ENCODE results near the gene ATP2A3.
A peak's percentile ranks its signal among the peaks of the same experiment; 100 is the strongest.

ATP2A3 gene

DNA sequence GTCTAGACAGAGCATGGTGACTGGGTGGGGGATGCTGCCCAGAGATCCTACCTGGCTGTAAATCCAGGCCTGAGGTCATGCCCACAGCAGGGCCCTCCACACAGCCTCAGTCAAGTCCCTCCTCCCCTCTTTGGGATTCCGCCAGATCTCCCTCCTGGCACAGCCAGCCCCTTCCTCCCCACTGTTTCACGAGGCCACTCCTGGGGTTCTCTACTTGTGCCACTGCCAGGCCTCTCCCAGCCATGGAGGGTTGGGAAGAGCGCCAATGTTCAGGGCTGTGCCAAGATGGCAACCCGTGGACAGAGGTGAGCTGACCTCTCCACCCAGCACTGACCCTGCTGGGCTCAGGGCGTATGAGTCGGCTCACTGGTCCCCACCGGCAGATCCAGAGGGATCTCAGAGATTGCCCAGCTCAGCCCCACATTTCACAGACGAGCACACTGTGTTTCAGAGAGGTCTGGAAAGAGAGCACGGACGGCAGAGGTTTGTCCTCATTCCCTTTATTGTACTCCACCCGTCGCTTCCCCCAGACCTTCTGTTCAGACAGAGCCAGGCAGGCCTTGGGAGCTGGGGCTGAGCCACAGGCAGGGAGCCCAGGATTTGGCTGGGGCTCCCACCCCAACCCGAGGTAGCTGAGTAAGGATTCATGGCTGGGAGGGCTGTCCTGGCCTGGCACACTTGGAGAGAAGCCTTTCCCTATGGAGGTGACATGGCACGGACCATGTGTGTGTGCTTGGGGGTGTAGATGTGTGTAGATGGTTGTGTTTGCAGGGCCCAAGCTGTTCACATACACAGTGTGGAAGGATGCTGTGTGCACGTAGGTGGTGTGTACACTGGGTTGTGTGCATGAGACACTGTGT, 67.9 kb downstream of the ATP2A3 start:
- Mint-ChIP-seq H3K27ac (no peak overlapping the region), H3K4me3 (no peak overlapping the region), H3K9me3 (no peaks in the 10 kb centered on the region), H3K36me3 (ENCODE audit: low read depth) (no peaks in the 10 kb centered on the region), H3K4me1 (ENCODE audit: low read depth) (peaks cover 20% of the 10 kb centered on the region), H3K27me3 (no peaks in the 10 kb centered on the region)
- DNase-seq: no peak

DNA sequence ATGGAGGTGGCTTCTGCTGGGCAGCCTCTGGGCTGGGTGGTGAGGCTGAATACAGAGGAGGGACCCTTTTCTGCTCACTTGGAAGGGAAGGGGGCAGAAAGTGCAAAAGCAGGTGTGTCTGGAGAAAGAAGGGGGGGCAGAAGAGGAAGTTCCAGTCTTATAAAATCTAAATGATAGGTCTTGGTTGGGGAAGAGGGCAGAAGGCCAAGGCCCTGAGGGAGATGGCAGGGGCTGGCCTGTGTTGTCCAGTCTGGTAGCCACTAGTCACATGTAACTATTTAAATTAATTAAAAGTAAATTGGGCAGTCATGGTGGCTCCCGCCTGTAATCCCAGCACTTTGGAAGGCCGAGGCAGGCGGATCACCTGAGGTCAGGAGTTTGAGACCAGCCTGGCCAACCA, 68.9 kb downstream of the ATP2A3 start:
- no peak overlapping the region for H3K27ac Mint-ChIP-seq
- no peak for DNase-seq
- H3K27me3 Mint-ChIP-seq: no peaks in the 10 kb centered on the region
- H3K4me3 Mint-ChIP-seq: no peak overlapping the region
- H3K4me1 Mint-ChIP-seq (ENCODE audit: low read depth): peaks cover 28% of the 10 kb centered on the region
- H3K9me3 Mint-ChIP-seq: no peaks in the 10 kb centered on the region
- H3K36me3 Mint-ChIP-seq (ENCODE audit: low read depth): no peaks in the 10 kb centered on the region

DNA sequence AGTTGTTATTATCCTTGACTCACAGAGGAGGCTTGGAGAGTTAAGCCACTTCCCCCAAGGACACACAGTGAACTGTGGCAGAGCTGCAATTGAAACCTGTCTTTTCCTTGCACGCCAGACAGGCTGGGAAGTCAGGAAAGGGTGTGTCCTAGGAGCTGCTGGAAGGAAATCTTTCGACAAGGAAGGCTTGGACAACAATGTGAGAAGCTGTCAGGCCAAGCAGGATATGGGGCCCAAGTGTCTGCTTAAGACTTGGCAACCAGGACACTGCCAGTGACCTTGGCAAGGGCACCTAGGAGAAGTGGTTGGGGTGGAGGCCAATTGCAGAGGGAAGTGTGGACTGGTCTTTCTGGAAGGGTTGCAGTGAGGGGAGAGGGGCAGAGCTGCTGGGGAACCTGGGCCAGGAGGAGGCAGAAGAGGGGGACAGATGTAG, 69.3 kb downstream of the ATP2A3 start:
- Mint-ChIP-seq H3K27ac (no peak overlapping the region), H3K36me3 (ENCODE audit: low read depth) (no peaks in the 10 kb centered on the region)
- DNase-seq: no peak

GRCh38 chr17:3894188-3894587, 70.0 kb downstream of the ATP2A3 start:
- DNase-seq: no peak
- H3K4me1 Mint-ChIP-seq (ENCODE audit: low read depth): peaks cover 36% of the 10 kb centered on the region
- H3K27ac Mint-ChIP-seq: peak overlapping the region; percentile 88
- peak overlapping the region; percentile 73 for H3K4me3 Mint-ChIP-seq
- no peaks in the 10 kb centered on the region for H3K36me3 Mint-ChIP-seq (ENCODE audit: low read depth)
- no peaks in the 10 kb centered on the region for H3K27me3 Mint-ChIP-seq
- H3K9me3 Mint-ChIP-seq: no peaks in the 10 kb centered on the region

More for the DNA sequence above, 69.3 kb downstream of the ATP2A3 start:
- no peaks in the 10 kb centered on the region for H3K27me3 Mint-ChIP-seq
- no peak overlapping the region for H3K4me3 Mint-ChIP-seq
- H3K9me3 Mint-ChIP-seq: no peaks in the 10 kb centered on the region
- H3K4me1 Mint-ChIP-seq (ENCODE audit: low read depth): peaks cover 31% of the 10 kb centered on the region

- H3K9me3 Mint-ChIP-seq: no peaks in the 10 kb centered on the region
These were observed 70.5 kb downstream of the ATP2A3 start for GRCh38 chr17:3893720-3894116.

GRCh38 chr17:3893003-3893719, 71.1 kb downstream of the ATP2A3 start, which contains the start of gene CAMKK1:
Gene CAMKK1 (minus strand): TSS chr17:3893053. CDS start chr17:3885687, 7,366 bp downstream.
- Mint-ChIP-seq H3K27me3 (no peaks in the 10 kb centered on the region), H3K9me3 (no peaks in the 10 kb centered on the region), H3K36me3 (ENCODE audit: low read depth) (no peaks in the 10 kb centered on the region), H3K4me1 (ENCODE audit: low read depth) (peaks cover 44% of the 10 kb centered on the region), H3K4me3 (peak within 1 kb of the TSS; percentile 83), H3K27ac (peak within 1 kb of the TSS; percentile 88)
- peak; percentile 93 for DNase-seq

More at GRCh38 chr17:3893720-3894116, 70.5 kb downstream of the ATP2A3 start:
- peak overlapping the region; percentile 88 for H3K27ac Mint-ChIP-seq
- no peak for DNase-seq
- H3K4me1 Mint-ChIP-seq (ENCODE audit: low read depth): peaks cover 40% of the 10 kb centered on the region
- no peaks in the 10 kb centered on the region for H3K27me3 Mint-ChIP-seq
- peak overlapping the region; percentile 73 for H3K4me3 Mint-ChIP-seq
- H3K36me3 Mint-ChIP-seq (ENCODE audit: low read depth): no peaks in the 10 kb centered on the region

DNA sequence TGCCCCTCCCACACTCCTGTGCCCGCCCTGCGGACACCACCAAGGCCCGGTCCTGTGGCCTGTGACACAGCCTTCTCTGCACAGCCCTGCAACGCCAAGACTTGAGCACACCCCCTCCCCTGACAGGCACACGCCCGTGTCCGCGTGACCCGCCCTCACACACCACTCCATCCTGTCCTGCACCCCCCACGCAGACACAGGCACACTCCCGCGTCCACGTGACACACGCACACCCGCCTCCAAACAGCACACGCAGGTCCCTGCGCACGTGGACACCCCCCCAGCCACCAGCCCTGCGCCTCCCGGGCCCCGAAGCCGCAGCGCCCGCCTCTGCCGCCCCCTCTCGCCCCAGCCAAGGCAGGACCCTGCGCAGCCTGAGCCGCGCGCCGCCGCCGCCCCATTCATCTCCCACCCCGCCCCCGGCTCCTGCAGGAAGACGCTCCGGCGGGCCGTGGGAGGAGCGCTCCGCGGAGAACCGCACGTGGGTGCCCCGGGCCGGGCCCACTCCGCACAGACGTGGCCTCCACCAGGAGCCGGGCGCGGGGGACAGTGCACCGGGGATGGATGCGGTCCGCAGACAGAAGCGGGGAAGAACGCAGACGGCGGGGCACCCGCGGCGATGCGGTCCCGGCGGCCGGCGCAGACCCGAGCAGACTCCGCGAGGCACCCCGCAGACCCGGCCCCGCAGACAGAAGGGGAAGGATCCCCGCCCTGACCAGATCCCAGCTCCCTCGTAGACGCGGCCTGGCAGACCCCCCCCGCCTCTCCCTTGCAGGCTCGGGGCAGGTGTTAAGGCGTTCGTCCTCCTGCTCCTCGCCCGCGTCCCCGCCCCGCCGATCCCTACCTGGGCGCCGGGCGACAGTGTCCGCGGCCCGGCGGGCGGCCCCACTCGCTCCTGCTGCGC, 71.9 kb downstream of the ATP2A3 start:
- DNase-seq: peak; percentile 76
- Mint-ChIP-seq H3K9me3 (no peaks in the 10 kb centered on the region), H3K4me1 (ENCODE audit: low read depth) (peaks cover 50% of the 10 kb centered on the region), H3K27ac (peak overlapping the region; percentile 63), H3K4me3 (peak overlapping the region; percentile 83), H3K36me3 (ENCODE audit: low read depth) (no peaks in the 10 kb centered on the region), H3K27me3 (no peaks in the 10 kb centered on the region)

DNA sequence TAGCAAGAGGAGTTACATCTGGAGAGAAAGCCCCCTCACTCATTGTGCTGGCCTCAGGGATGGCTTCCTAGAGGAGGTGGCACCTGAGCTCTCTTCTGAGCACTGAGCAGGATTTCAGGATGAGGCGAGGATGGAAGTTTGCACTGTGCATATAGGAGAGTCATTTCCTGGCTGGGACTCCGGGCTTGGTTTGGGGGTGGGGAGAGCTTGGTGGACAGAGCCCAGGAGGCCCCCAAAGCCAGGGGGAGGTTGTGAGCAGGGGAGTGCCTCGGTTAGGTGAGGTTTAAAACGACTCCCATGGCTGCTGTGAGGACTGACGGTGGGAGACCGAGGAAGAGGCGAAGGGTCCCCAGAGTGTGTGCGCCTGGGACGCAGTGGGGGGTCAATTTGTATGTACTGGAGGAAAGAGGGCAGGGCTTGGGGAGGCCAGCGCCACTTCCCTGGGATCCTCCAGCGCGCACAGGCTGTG, 72.6 kb downstream of the ATP2A3 start:
- Mint-ChIP-seq H3K9me3 (no peaks in the 10 kb centered on the region), H3K27ac (peak overlapping the region; percentile 63), H3K27me3 (no peaks in the 10 kb centered on the region), H3K4me1 (ENCODE audit: low read depth) (peaks cover 57% of the 10 kb centered on the region), H3K36me3 (ENCODE audit: low read depth) (no peaks in the 10 kb centered on the region), H3K4me3 (peak overlapping the region; percentile 83)
- no peak for DNase-seq

- H3K4me3 Mint-ChIP-seq: peak overlapping the region; percentile 83
- no peak for DNase-seq
- no peaks in the 10 kb centered on the region for H3K36me3 Mint-ChIP-seq (ENCODE audit: low read depth)
- no peaks in the 10 kb centered on the region for H3K9me3 Mint-ChIP-seq
- no peaks in the 10 kb centered on the region for H3K27me3 Mint-ChIP-seq
- H3K27ac Mint-ChIP-seq: no peak overlapping the region
- H3K4me1 Mint-ChIP-seq (ENCODE audit: low read depth): peaks cover 60% of the 10 kb centered on the region
These were observed 73.4 kb downstream of the ATP2A3 start for GRCh38 chr17:3890878-3891219.

DNA sequence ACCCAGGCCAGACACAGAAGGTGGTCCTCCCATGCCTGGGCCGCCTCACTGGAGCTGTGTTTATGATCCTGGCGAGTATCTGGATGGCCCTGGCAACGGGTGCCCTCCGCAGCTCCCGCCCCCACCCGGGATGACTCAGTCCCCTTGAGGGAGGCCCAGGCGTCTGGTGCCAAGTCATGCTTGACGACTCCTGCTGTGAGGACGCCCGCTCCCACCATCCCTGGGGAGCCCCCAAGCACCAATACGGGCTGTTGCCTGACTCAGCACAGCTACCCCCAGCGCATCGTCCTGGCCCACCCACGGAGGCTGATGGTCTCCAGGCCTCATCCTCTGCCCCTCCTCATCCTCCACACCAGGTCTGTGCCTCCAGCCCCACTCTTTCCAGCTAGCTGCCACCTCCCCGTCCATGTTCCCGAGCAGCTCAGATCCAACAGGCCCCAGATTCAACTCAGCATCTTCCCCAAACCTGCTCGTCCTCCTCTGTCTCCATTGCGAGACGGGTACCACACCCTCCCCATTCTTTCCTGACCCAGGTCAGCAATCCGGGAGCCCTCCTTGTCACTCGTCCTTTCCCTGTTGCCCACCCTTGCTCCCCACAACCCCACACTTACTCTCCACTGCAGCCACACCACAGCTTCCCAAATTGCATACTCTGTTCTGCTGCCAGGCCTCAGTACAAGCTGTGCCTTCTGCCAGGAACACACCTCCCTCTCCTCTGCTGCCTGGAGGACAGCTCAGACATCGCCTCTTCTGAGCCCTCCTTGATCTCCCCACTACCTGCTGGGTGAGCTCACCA, 74.0 kb downstream of the ATP2A3 start:
- Mint-ChIP-seq H3K27ac (peak overlapping the region; percentile 6), H3K4me3 (no peak overlapping the region), H3K36me3 (ENCODE audit: low read depth) (peaks cover 2% of the 10 kb centered on the region), H3K27me3 (no peaks in the 10 kb centered on the region), H3K4me1 (ENCODE audit: low read depth) (peaks cover 60% of the 10 kb centered on the region), H3K9me3 (no peaks in the 10 kb centered on the region)
- DNase-seq: peak; percentile 48

DNA sequence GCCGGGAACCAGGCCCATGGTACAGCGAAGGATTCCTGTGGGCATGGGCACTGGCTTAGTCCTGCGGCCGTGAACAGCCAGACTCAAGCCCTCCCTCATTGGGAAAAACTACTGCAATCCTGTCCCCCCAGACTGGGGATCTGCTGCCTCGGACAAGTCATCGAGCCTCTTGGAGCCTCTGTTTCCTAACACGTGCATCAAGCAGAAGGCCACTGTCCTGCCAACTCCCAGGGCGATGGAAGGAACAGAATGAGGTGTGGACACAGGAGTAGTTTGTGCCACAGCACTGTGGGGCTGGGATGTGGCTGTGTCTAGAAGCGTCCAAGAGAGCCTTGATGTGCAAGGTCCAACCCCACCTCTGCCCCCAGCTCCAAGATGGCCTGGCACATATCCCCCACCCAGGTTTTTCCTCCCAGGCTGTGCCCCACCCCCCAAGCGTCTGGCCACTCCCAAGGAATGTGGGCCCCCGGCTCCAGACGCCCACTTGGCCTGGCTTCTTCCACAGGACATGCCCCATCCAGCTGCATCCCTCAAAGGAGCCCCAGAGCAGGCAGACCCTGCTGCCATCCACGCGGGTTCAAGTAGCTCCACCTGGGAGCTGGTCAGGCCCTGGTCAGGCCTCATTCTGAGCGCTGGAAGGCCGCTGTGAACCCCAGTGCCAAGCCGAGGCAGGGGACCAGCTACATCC, 74.8 kb downstream of the ATP2A3 start:
- peaks cover 60% of the 10 kb centered on the region for H3K4me1 Mint-ChIP-seq (ENCODE audit: low read depth)

GRCh38 chr17:3888343-3889171, 75.7 kb downstream of the ATP2A3 start:
- Mint-ChIP-seq H3K27me3 (no peaks in the 10 kb centered on the region), H3K36me3 (ENCODE audit: low read depth) (peaks cover 16% of the 10 kb centered on the region), H3K4me3 (no peak overlapping the region), H3K27ac (no peak overlapping the region), H3K9me3 (no peaks in the 10 kb centered on the region), H3K4me1 (ENCODE audit: low read depth) (peaks cover 51% of the 10 kb centered on the region)
- no peak for DNase-seq

More for the DNA sequence above, 74.8 kb downstream of the ATP2A3 start:
- Mint-ChIP-seq H3K27ac (no peak overlapping the region), H3K36me3 (ENCODE audit: low read depth) (peaks cover 8% of the 10 kb centered on the region), H3K9me3 (no peaks in the 10 kb centered on the region), H3K4me3 (no peak overlapping the region), H3K27me3 (no peaks in the 10 kb centered on the region)
- no peak for DNase-seq

Measured in activated T-cell treated with anti-CD3 and anti-CD28 coated beads, Interleukin-2, amount 50 U/mL, for 24 hours (primary cell).